ENCODE results near the gene SSH2.
A peak's percentile ranks its signal among the peaks of the same experiment; 100 is the strongest.

SSH2 gene

GRCh38 chr17:29826114-29826692 lies 103.8 kb downstream of the SSH2 start:
- Histone ChIP-seq H3K9me3 (no peaks in the 10 kb centered on the region), H3K27me3 (no peaks in the 10 kb centered on the region), H3K4me1 (no peaks in the 10 kb centered on the region), H3K36me3 (no peaks in the 10 kb centered on the region), H3K4me3 (no peak overlapping the region), H3K27ac (no peak overlapping the region)
- TF ChIP-seq, protein P1, sequence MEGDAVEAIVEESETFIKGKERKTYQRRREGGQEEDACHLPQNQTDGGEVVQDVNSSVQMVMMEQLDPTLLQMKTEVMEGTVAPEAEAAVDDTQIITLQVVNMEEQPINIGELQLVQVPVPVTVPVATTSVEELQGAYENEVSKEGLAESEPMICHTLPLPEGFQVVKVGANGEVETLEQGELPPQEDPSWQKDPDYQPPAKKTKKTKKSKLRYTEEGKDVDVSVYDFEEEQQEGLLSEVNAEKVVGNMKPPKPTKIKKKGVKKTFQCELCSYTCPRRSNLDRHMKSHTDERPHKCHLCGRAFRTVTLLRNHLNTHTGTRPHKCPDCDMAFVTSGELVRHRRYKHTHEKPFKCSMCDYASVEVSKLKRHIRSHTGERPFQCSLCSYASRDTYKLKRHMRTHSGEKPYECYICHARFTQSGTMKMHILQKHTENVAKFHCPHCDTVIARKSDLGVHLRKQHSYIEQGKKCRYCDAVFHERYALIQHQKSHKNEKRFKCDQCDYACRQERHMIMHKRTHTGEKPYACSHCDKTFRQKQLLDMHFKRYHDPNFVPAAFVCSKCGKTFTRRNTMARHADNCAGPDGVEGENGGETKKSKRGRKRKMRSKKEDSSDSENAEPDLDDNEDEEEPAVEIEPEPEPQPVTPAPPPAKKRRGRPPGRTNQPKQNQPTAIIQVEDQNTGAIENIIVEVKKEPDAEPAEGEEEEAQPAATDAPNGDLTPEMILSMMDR (IDR thresholded peaks at IDR 0.05), result no peak
- intact Hi-C loops (cut with DNase I; ENCODE audit: low total_unique reads), result no loop called here
- DNase-seq, result no peak

- intact Hi-C loops (cut with DNase I; ENCODE audit: low total_unique reads), result no loop called here
- H3K27ac ChIP-seq, result no peak overlapping the region
These were observed 104.4 kb downstream of the SSH2 start for GRCh38 chr17:29825604-29826003.

DNA sequence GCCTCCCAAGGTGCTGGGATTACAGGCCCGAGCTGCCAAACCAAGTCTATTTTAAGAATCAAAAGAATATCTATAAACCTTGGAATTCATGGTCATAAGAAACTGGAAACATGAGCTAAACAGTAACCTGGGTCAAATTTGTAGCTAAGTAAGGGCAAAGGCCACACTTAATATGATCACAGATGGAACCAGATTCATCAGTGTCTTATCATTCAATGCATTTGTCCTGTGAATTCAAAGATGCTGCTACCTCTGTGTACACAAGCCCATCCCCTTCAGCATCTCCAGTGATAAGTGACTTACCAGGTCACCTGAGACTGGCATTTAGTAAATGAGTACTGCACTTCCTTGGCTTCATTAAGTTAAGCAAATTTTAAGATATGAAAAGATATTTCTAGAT lies 108.1 kb downstream of the SSH2 start:
- Histone ChIP-seq H3K27ac (no peak overlapping the region), H3K4me1 (no peaks in the 10 kb centered on the region), H3K4me3 (no peak overlapping the region), H3K9me3 (no peaks in the 10 kb centered on the region), H3K36me3 (no peaks in the 10 kb centered on the region), H3K27me3 (no peaks in the 10 kb centered on the region)
- TF ChIP-seq, protein P1 (IDR thresholded peaks at IDR 0.05), result no peak
- no peak for DNase-seq
- intact Hi-C loops (cut with DNase I; ENCODE audit: low total_unique reads), result no loop called here

More at GRCh38 chr17:29825604-29826003, 104.4 kb downstream of the SSH2 start:
- no peak for DNase-seq
- no peaks in the 10 kb centered on the region for H3K36me3 ChIP-seq
- no peak overlapping the region for H3K4me3 ChIP-seq
- TF ChIP-seq, protein P1 (IDR thresholded peaks at IDR 0.05), result no peak
- no peaks in the 10 kb centered on the region for H3K4me1 ChIP-seq
- H3K27me3 ChIP-seq, result no peaks in the 10 kb centered on the region
- H3K9me3 ChIP-seq, result no peaks in the 10 kb centered on the region

- H3K27me3 ChIP-seq, result no peaks in the 10 kb centered on the region
- no peak for DNase-seq
- TF ChIP-seq, protein P1 (IDR thresholded peaks at IDR 0.05), result no peak
- no peaks in the 10 kb centered on the region for H3K4me1 ChIP-seq
- H3K4me3 ChIP-seq, result no peak overlapping the region
- no peak overlapping the region for H3K27ac ChIP-seq
- H3K36me3 ChIP-seq, result no peaks in the 10 kb centered on the region
- intact Hi-C loops (cut with DNase I; ENCODE audit: low total_unique reads), result no loop called here
- no peaks in the 10 kb centered on the region for H3K9me3 ChIP-seq
These were observed 109.6 kb downstream of the SSH2 start for GRCh38 chr17:29820425-29820824.

- Histone ChIP-seq H3K4me1 (no peaks in the 10 kb centered on the region), H3K27me3 (no peaks in the 10 kb centered on the region), H3K4me3 (no peak overlapping the region), H3K36me3 (no peaks in the 10 kb centered on the region), H3K27ac (no peak overlapping the region), H3K9me3 (no peaks in the 10 kb centered on the region)
- TF ChIP-seq, protein P1 (IDR thresholded peaks at IDR 0.05), result peak; percentile 65 to 77
- DNase-seq, result peak in 1 of 2 donors; percentile 64
- intact Hi-C loops (cut with DNase I; ENCODE audit: low total_unique reads), result loop anchor here (5.0 to 10.0 kb wide), 2 partner anchors 125 to 287 kb away; partner anchors contain the start of gene SSH2
These were observed 122.3 kb downstream of the SSH2 start for GRCh38 chr17:29807520-29808361.

Data from tibial artery (tissue), 4 donors.